ENCODE results near the gene CHST11.

DNA sequence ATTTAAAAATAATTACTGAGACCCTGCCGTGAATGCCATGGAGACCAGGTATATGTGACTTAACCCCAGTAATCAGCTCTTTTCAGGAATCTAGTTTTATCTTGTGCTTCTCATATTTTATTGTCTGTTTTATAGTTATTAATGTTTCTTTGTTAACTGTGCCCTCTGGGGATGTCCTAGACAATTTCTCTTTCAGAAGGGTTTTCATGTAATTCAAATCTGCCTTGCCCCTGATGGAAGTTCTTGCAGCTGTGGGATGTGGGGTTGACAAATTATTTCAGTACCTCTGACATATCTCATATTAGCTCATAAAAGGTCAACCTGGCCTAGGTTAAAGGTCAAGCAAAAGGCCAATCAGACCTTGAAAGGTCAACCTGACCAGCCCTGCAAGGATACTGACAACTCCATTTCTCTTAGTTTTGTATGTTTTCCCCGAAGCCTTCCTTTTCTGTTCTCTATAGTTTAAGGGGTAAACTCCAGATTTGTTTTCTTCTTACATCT lies 319.0 kb downstream of the CHST11 start:
- TF ChIP-seq, protein P1, sequence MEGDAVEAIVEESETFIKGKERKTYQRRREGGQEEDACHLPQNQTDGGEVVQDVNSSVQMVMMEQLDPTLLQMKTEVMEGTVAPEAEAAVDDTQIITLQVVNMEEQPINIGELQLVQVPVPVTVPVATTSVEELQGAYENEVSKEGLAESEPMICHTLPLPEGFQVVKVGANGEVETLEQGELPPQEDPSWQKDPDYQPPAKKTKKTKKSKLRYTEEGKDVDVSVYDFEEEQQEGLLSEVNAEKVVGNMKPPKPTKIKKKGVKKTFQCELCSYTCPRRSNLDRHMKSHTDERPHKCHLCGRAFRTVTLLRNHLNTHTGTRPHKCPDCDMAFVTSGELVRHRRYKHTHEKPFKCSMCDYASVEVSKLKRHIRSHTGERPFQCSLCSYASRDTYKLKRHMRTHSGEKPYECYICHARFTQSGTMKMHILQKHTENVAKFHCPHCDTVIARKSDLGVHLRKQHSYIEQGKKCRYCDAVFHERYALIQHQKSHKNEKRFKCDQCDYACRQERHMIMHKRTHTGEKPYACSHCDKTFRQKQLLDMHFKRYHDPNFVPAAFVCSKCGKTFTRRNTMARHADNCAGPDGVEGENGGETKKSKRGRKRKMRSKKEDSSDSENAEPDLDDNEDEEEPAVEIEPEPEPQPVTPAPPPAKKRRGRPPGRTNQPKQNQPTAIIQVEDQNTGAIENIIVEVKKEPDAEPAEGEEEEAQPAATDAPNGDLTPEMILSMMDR (conservative IDR thresholded peaks at IDR 0.05; ENCODE audit: low read depth, low read length): no peak
- no peak for TF ChIP-seq POLR2A (IDR thresholded peaks at IDR 0.05; ENCODE audit: low read depth, low read length)
- TF ChIP-seq USF2 (IDR thresholded peaks at IDR 0.05; ENCODE audit: low read depth, low read length): no peak
- no peak for TF ChIP-seq MXI1 (IDR thresholded peaks at IDR 0.05; ENCODE audit: borderline replicate concordance, low read depth, low read length)
- TF ChIP-seq MAZ (IDR thresholded peaks at IDR 0.05; ENCODE audit: borderline replicate concordance, low read depth, low read length): no peak
- no peak for TF ChIP-seq BHLHE40 (IDR thresholded peaks at IDR 0.05; ENCODE audit: low read depth, low read length)
- no peak for TF ChIP-seq CEBPB (IDR thresholded peaks at IDR 0.05; ENCODE audit: low read depth, low read length)
- no peak for TF ChIP-seq RFX5 (IDR thresholded peaks at IDR 0.05; ENCODE audit: low read depth, low read length)
- no peak for TF ChIP-seq CHD1 (IDR thresholded peaks at IDR 0.05; ENCODE audit: low read depth, low read length)
- TF ChIP-seq ELK1 (IDR thresholded peaks at IDR 0.05; ENCODE audit: borderline replicate concordance, low read depth, low read length): no peak
- no peak for TF ChIP-seq RAD21 (IDR thresholded peaks at IDR 0.05; ENCODE audit: low read length)
- no peak for TF ChIP-seq SMC3 (IDR thresholded peaks at IDR 0.05; ENCODE audit: low read depth, low read length)
